ENCODE data around the gene THEM4. TPM values are rescaled to one million over a fixed set of nuclear protein-coding genes. Genes with fewer than 3 reads are reported as not detected.
"Not testable (repeated sequence)": the region's sequence is repeated elsewhere in the genome, so short reads cannot be mapped to it uniquely, and the experiment has no call there.

Gene THEM4
- total RNA-seq, 1 experiment from 2014 or later = 1.2 TPM

- H3K36me3 ChIP-seq (ENCODE audit: insufficient read depth, low read length, poor library complexity, severe bottlenecking) = no peaks in the 10 kb centered on the region
- CTCF ChIA-PET = no interaction called here
- no TSS peak for BruUV-seq (replicated peaks)
- TF ChIP-seq CTCF (conservative IDR thresholded peaks at IDR 0.05; ENCODE audit: low read depth, low read length) (no peak), EZH2 (IDR thresholded peaks at IDR 0.05; ENCODE audit: borderline replicate concordance, low read depth, low read length, poor library complexity, severe bottlenecking) (no peak)
- no peak overlapping the region for H3K27ac ChIP-seq (ENCODE audit: low read depth, low read length, poor library complexity, severe bottlenecking)
- POLR2A ChIA-PET (ENCODE audit: low non-redundant PET) = no interaction called here
- H3K4me1 ChIP-seq (ENCODE audit: insufficient read depth, low read length, poor library complexity, severe bottlenecking) = no peaks in the 10 kb centered on the region
- H3K27me3 ChIP-seq (replicated peaks; ENCODE audit: insufficient read depth, low read depth, low read length, poor library complexity) = no peaks in the 10 kb centered on the region
- intact Hi-C loops (cut with micrococcal nuclease; ENCODE audit: unreplicated experiment) = no loop called here
- DNase-seq (ENCODE audit: low spot score) = no peak
- peaks cover 7% of the 10 kb centered on the region for H3K9me3 ChIP-seq (ENCODE audit: low read depth, low read length, poor library complexity, severe bottlenecking)
- H3K4me3 ChIP-seq (ENCODE audit: low read depth, low read length, poor library complexity, severe bottlenecking) = no peak overlapping the region
Observed at GRCh38 chr1:151902858-151903257, 6.5 kb downstream of the THEM4 start.

GRCh38 chr1:151900804-151901203 is 8.5 kb downstream of the THEM4 start:
- intact Hi-C loops (cut with micrococcal nuclease; ENCODE audit: unreplicated experiment); H3K4me1 ChIP-seq (ENCODE audit: insufficient read depth, low read length, poor library complexity, severe bottlenecking); DNase-seq (ENCODE audit: low spot score); POLR2A ChIA-PET (ENCODE audit: low non-redundant PET); H3K27ac ChIP-seq (ENCODE audit: low read depth, low read length, poor library complexity, severe bottlenecking); H3K27me3 ChIP-seq (replicated peaks; ENCODE audit: insufficient read depth, low read depth, low read length, poor library complexity); CTCF ChIA-PET; H3K9me3 ChIP-seq (ENCODE audit: low read depth, low read length, poor library complexity, severe bottlenecking); H3K4me3 ChIP-seq (ENCODE audit: low read depth, low read length, poor library complexity, severe bottlenecking); BruUV-seq (replicated peaks); H3K36me3 ChIP-seq (ENCODE audit: insufficient read depth, low read length, poor library complexity, severe bottlenecking): not testable (repeated sequence)

- H3K4me3 ChIP-seq (ENCODE audit: low read depth, low read length, poor library complexity, severe bottlenecking) = no peak overlapping the region
- intact Hi-C loops (cut with micrococcal nuclease; ENCODE audit: unreplicated experiment) = no loop called here
- H3K27me3 ChIP-seq (replicated peaks; ENCODE audit: insufficient read depth, low read depth, low read length, poor library complexity) = no peaks in the 10 kb centered on the region
- TF ChIP-seq EZH2 (IDR thresholded peaks at IDR 0.05; ENCODE audit: borderline replicate concordance, low read depth, low read length, poor library complexity, severe bottlenecking) = no peak
- no peak overlapping the region for H3K27ac ChIP-seq (ENCODE audit: low read depth, low read length, poor library complexity, severe bottlenecking)
- POLR2A ChIA-PET (ENCODE audit: low non-redundant PET) = no interaction called here
- H3K36me3 ChIP-seq (ENCODE audit: insufficient read depth, low read length, poor library complexity, severe bottlenecking) = no peaks in the 10 kb centered on the region
- no peaks in the 10 kb centered on the region for H3K9me3 ChIP-seq (ENCODE audit: low read depth, low read length, poor library complexity, severe bottlenecking)
- no TSS peak for BruUV-seq (replicated peaks)
- H3K4me1 ChIP-seq (ENCODE audit: insufficient read depth, low read length, poor library complexity, severe bottlenecking) = no peaks in the 10 kb centered on the region
- CTCF ChIA-PET = no interaction called here
- DNase-seq (ENCODE audit: low spot score) = no peak
Observed at GRCh38 chr1:151898519-151898991, 10.8 kb downstream of the THEM4 start.

- BruUV-seq (replicated peaks) = no TSS peak
- intact Hi-C loops (cut with micrococcal nuclease; ENCODE audit: unreplicated experiment) = no loop called here
- ChIA-PET CTCF (interaction anchor here (0.6 kb wide), 1 partner anchor 61 kb away, joined by 4 read pairs; no protein-coding TSS in a partner anchor), POLR2A (ENCODE audit: low non-redundant PET) (no interaction called here)
- no peak overlapping the region for H3K27ac ChIP-seq (ENCODE audit: low read depth, low read length, poor library complexity, severe bottlenecking)
- no peaks in the 10 kb centered on the region for H3K27me3 ChIP-seq (replicated peaks; ENCODE audit: insufficient read depth, low read depth, low read length, poor library complexity)
- DNase-seq (ENCODE audit: low spot score) = no peak
- no peaks in the 10 kb centered on the region for H3K9me3 ChIP-seq (ENCODE audit: low read depth, low read length, poor library complexity, severe bottlenecking)
- H3K4me1 ChIP-seq (ENCODE audit: insufficient read depth, low read length, poor library complexity, severe bottlenecking) = no peaks in the 10 kb centered on the region
- no peak overlapping the region for H3K4me3 ChIP-seq (ENCODE audit: low read depth, low read length, poor library complexity, severe bottlenecking)
- H3K36me3 ChIP-seq (ENCODE audit: insufficient read depth, low read length, poor library complexity, severe bottlenecking) = no peaks in the 10 kb centered on the region
- TF ChIP-seq EZH2 (IDR thresholded peaks at IDR 0.05; ENCODE audit: borderline replicate concordance, low read depth, low read length, poor library complexity, severe bottlenecking) (no peak), CTCF (conservative IDR thresholded peaks at IDR 0.05; ENCODE audit: low read depth, low read length) (no peak)
Observed at GRCh38 chr1:151897991-151898431, 11.3 kb downstream of the THEM4 start.

All from A673 (cell line).